ENCODE results near the gene ZFY.

ZFY gene

GRCh38 chrY:2937149-2937548, 2.0 kb downstream of the ZFY start:
- Histone ChIP-seq H3K36me3 (ENCODE audit: insufficient read depth, low read depth, low read length) (no peaks in the 10 kb centered on the region; the same call in 1 of the 2 replicates), H3K27me3 (ENCODE audit: insufficient read depth, low read length) (no peaks in the 10 kb centered on the region)

GRCh38 chrY:2949590-2950252, 14.5 kb downstream of the ZFY start:
- H3K9me3 ChIP-seq (ENCODE audit: insufficient read depth, low read depth, low read length), result no peaks in the 10 kb centered on the region
- H3K4me1 ChIP-seq (ENCODE audit: insufficient read depth, low read length), result peaks cover 8% of the 10 kb centered on the region; the same call in 1 of the 2 replicates
- no peaks in the 10 kb centered on the region for H3K27me3 ChIP-seq (ENCODE audit: insufficient read depth, low read length)
- no peak overlapping the region for H3K9ac ChIP-seq (ENCODE audit: low read depth, low read length)
- no peak overlapping the region for H3K27ac ChIP-seq (ENCODE audit: low read length)
- no peak overlapping the region for H3K4me3 ChIP-seq (ENCODE audit: low read length)
- no peaks in the 10 kb centered on the region for H3K36me3 ChIP-seq (ENCODE audit: insufficient read depth, low read depth, low read length)

More at GRCh38 chrY:2937149-2937548, 2.0 kb downstream of the ZFY start:
- Histone ChIP-seq H3K4me3 (ENCODE audit: low read length) (peak overlapping the region; percentile 89; the same call in 1 of the 2 replicates), H3K9me3 (ENCODE audit: insufficient read depth, low read depth, low read length) (no peaks in the 10 kb centered on the region), H3K9ac (ENCODE audit: low read depth, low read length) (no peak overlapping the region; the same call in 1 of the 2 replicates), H3K27ac (ENCODE audit: low read length) (no peak overlapping the region), H3K4me1 (ENCODE audit: insufficient read depth, low read length) (peaks cover 4% of the 10 kb centered on the region; the same call in 1 of the 2 replicates)

GRCh38 chrY:2950655-2951054, 15.5 kb downstream of the ZFY start:
- no peaks in the 10 kb centered on the region for H3K9me3 ChIP-seq (ENCODE audit: insufficient read depth, low read depth, low read length)
- H3K4me3 ChIP-seq (ENCODE audit: low read length), result no peak overlapping the region
- no peak overlapping the region for H3K27ac ChIP-seq (ENCODE audit: low read length)
- H3K9ac ChIP-seq (ENCODE audit: low read depth, low read length), result no peak overlapping the region
- H3K36me3 ChIP-seq (ENCODE audit: insufficient read depth, low read depth, low read length), result 0 out of 2 replicates have a peak, but pooled peaks cover 6% of the 10 kb centered on the region
- H3K4me1 ChIP-seq (ENCODE audit: insufficient read depth, low read length), result peaks cover 8% of the 10 kb centered on the region; the same call in 1 of the 2 replicates
- H3K27me3 ChIP-seq (ENCODE audit: insufficient read depth, low read length), result no peaks in the 10 kb centered on the region

GRCh38 chrY:2952912-2953311, 17.7 kb downstream of the ZFY start:
- Histone ChIP-seq H3K4me1 (ENCODE audit: insufficient read depth, low read length) (no peaks in the 10 kb centered on the region), H3K27me3 (ENCODE audit: insufficient read depth, low read length) (no peaks in the 10 kb centered on the region), H3K9me3 (ENCODE audit: insufficient read depth, low read depth, low read length) (no peaks in the 10 kb centered on the region), H3K27ac (ENCODE audit: low read length) (no peak overlapping the region), H3K36me3 (ENCODE audit: insufficient read depth, low read depth, low read length) (peaks cover 11% of the 10 kb centered on the region; the same call in 1 of the 2 replicates), H3K9ac (ENCODE audit: low read depth, low read length) (no peak overlapping the region), H3K4me3 (ENCODE audit: low read length) (no peak overlapping the region)

- Histone ChIP-seq H3K4me1 (ENCODE audit: insufficient read depth, low read length) (no peaks in the 10 kb centered on the region), H3K4me3 (ENCODE audit: low read length) (no peak overlapping the region), H3K36me3 (ENCODE audit: insufficient read depth, low read depth, low read length) (peaks cover 11% of the 10 kb centered on the region; the same call in 1 of the 2 replicates), H3K9ac (ENCODE audit: low read depth, low read length) (no peak overlapping the region), H3K9me3 (ENCODE audit: insufficient read depth, low read depth, low read length) (no peaks in the 10 kb centered on the region), H3K27ac (ENCODE audit: low read length) (no peak overlapping the region), H3K27me3 (ENCODE audit: insufficient read depth, low read length) (no peaks in the 10 kb centered on the region)
Measured at GRCh38 chrY:2954735-2955134, 19.6 kb downstream of the ZFY start.

GRCh38 chrY:2955561-2955960, 20.4 kb downstream of the ZFY start:
- Histone ChIP-seq H3K4me3 (ENCODE audit: low read length) (no peak overlapping the region), H3K27me3 (ENCODE audit: insufficient read depth, low read length) (no peaks in the 10 kb centered on the region), H3K36me3 (ENCODE audit: insufficient read depth, low read depth, low read length) (peaks cover 11% of the 10 kb centered on the region; the same call in 1 of the 2 replicates), H3K27ac (ENCODE audit: low read length) (no peak overlapping the region), H3K9ac (ENCODE audit: low read depth, low read length) (no peak overlapping the region), H3K4me1 (ENCODE audit: insufficient read depth, low read length) (no peaks in the 10 kb centered on the region), H3K9me3 (ENCODE audit: insufficient read depth, low read depth, low read length) (no peaks in the 10 kb centered on the region)

- no peaks in the 10 kb centered on the region for H3K27me3 ChIP-seq (ENCODE audit: insufficient read depth, low read length)
- peaks cover 8% of the 10 kb centered on the region for H3K36me3 ChIP-seq (ENCODE audit: insufficient read depth, low read depth, low read length)
- no peaks in the 10 kb centered on the region for H3K9me3 ChIP-seq (ENCODE audit: insufficient read depth, low read depth, low read length)
- no peaks in the 10 kb centered on the region for H3K4me1 ChIP-seq (ENCODE audit: insufficient read depth, low read length)
- H3K4me3 ChIP-seq (ENCODE audit: low read length), result no peak overlapping the region
- no peak overlapping the region for H3K27ac ChIP-seq (ENCODE audit: low read length)
- H3K9ac ChIP-seq (ENCODE audit: low read depth, low read length), result no peak overlapping the region
Measured at GRCh38 chrY:2962061-2962460, 26.9 kb downstream of the ZFY start.

GRCh38 chrY:2964814-2965213, 29.6 kb downstream of the ZFY start:
- Histone ChIP-seq H3K27ac (ENCODE audit: low read length) (no peak overlapping the region), H3K27me3 (ENCODE audit: insufficient read depth, low read length) (no peaks in the 10 kb centered on the region), H3K4me3 (ENCODE audit: low read length) (no peak overlapping the region), H3K9ac (ENCODE audit: low read depth, low read length) (no peak overlapping the region), H3K4me1 (ENCODE audit: insufficient read depth, low read length) (no peaks in the 10 kb centered on the region), H3K36me3 (ENCODE audit: insufficient read depth, low read depth, low read length) (peaks cover 7% of the 10 kb centered on the region), H3K9me3 (ENCODE audit: insufficient read depth, low read depth, low read length) (no peaks in the 10 kb centered on the region)

- no peak overlapping the region for H3K27ac ChIP-seq (ENCODE audit: low read length)
- H3K27me3 ChIP-seq (ENCODE audit: insufficient read depth, low read length), result no peaks in the 10 kb centered on the region
- H3K4me1 ChIP-seq (ENCODE audit: insufficient read depth, low read length), result no peaks in the 10 kb centered on the region
- peaks cover 7% of the 10 kb centered on the region for H3K36me3 ChIP-seq (ENCODE audit: insufficient read depth, low read depth, low read length)
- H3K9ac ChIP-seq (ENCODE audit: low read depth, low read length), result no peak overlapping the region
- H3K9me3 ChIP-seq (ENCODE audit: insufficient read depth, low read depth, low read length), result no peaks in the 10 kb centered on the region
- no peak overlapping the region for H3K4me3 ChIP-seq (ENCODE audit: low read length)
Measured at GRCh38 chrY:2965629-2966028, 30.4 kb downstream of the ZFY start.

- H3K36me3 ChIP-seq (ENCODE audit: insufficient read depth, low read depth, low read length), result peaks cover 1% of the 10 kb centered on the region; the same call in 1 of the 2 replicates
- no peaks in the 10 kb centered on the region for H3K27me3 ChIP-seq (ENCODE audit: insufficient read depth, low read length)
- no peaks in the 10 kb centered on the region for H3K9me3 ChIP-seq (ENCODE audit: insufficient read depth, low read depth, low read length)
- no peak overlapping the region for H3K9ac ChIP-seq (ENCODE audit: low read depth, low read length)
- H3K4me1 ChIP-seq (ENCODE audit: insufficient read depth, low read length), result no peaks in the 10 kb centered on the region
- H3K27ac ChIP-seq (ENCODE audit: low read length), result no peak overlapping the region
- no peak overlapping the region for H3K4me3 ChIP-seq (ENCODE audit: low read length)
Measured at GRCh38 chrY:2969561-2969960, 34.4 kb downstream of the ZFY start.

- Histone ChIP-seq H3K4me1 (ENCODE audit: insufficient read depth, low read length) (no peaks in the 10 kb centered on the region), H3K36me3 (ENCODE audit: insufficient read depth, low read depth, low read length) (peaks cover 14% of the 10 kb centered on the region), H3K9ac (ENCODE audit: low read depth, low read length) (no peak overlapping the region), H3K9me3 (ENCODE audit: insufficient read depth, low read depth, low read length) (no peaks in the 10 kb centered on the region), H3K27me3 (ENCODE audit: insufficient read depth, low read length) (no peaks in the 10 kb centered on the region), H3K4me3 (ENCODE audit: low read length) (no peak overlapping the region), H3K27ac (ENCODE audit: low read length) (no peak overlapping the region)
Measured at GRCh38 chrY:2972708-2973107, 37.5 kb downstream of the ZFY start.

- Histone ChIP-seq H3K9me3 (ENCODE audit: insufficient read depth, low read depth, low read length) (no peaks in the 10 kb centered on the region), H3K4me3 (ENCODE audit: low read length) (no peak overlapping the region), H3K27ac (ENCODE audit: low read length) (no peak overlapping the region), H3K9ac (ENCODE audit: low read depth, low read length) (no peak overlapping the region), H3K4me1 (ENCODE audit: insufficient read depth, low read length) (no peaks in the 10 kb centered on the region), H3K27me3 (ENCODE audit: insufficient read depth, low read length) (no peaks in the 10 kb centered on the region), H3K36me3 (ENCODE audit: insufficient read depth, low read depth, low read length) (peaks cover 19% of the 10 kb centered on the region)
Measured at GRCh38 chrY:2973110-2973751, 38.0 kb downstream of the ZFY start.
